Ectodermal cell (in vitro differentiated cells): ENCODE results near the gene TSPAN17.

Source experiments
- H3K27ac ChIP-seq: 2 replicates; pipeline ENCODE4 v1.7.0; 2013; ENCODE audit warnings: mild to moderate bottlenecking, low read depth, low read length; ENCODE audit not compliant: insufficient read depth, poor library complexity, severe bottlenecking
- H3K27me3 ChIP-seq: 2 replicates; pipeline ENCODE4 v1.7.0; 2013; ENCODE audit warnings: mild to moderate bottlenecking, low read length; ENCODE audit not compliant: insufficient read depth, control insufficient read depth, poor library complexity, severe bottlenecking
- H3K36me3 ChIP-seq: one replicate; pipeline ENCODE4 v1.7.0; 2013; ENCODE audit warnings: low read length; ENCODE audit not compliant: control insufficient read depth, insufficient read depth
- H3K4me1 ChIP-seq: one replicate; pipeline ENCODE4 v1.7.0; 2013; ENCODE audit warnings: low read length; ENCODE audit not compliant: control insufficient read depth, insufficient read depth
- H3K4me3 ChIP-seq: 2 replicates; pipeline ENCODE4 v1.7.0; 2013; ENCODE audit warnings: low read depth, low read length, control low read depth; ENCODE audit not compliant: insufficient read depth
- H3K9me3 ChIP-seq: 2 replicates; pipeline ENCODE4 v1.7.0; 2013; ENCODE audit warnings: mild to moderate bottlenecking, low read length, moderate library complexity; ENCODE audit not compliant: control insufficient read depth
- WGBS, 2 experiments: methylation state at CpG; one replicate each; pipeline ENCODE4 v1.1.7; 2013; ENCODE audit warnings: missing lambda C conversion rate in 2 of 2; 5-methylcytosine and 5-hydroxymethylcytosine counted together

Gene TSPAN17

GRCh38 chr5:176679365-176680225 lies 32.3 kb downstream of the TSPAN17 start:
- Histone ChIP-seq H3K36me3 (no peaks in the 10 kb centered on the region), H3K27ac (no peak overlapping the region), H3K4me3 (no peak overlapping the region), H3K4me1 (no peaks in the 10 kb centered on the region), H3K27me3 (no peaks in the 10 kb centered on the region), H3K9me3 (no peaks in the 10 kb centered on the region)
- 89 to 91% methylated on average over 31 of the region's 31 CpGs for WGBS, 2 experiments

- 86 to 87% methylated on average over 33 of the region's 33 CpGs for WGBS, 2 experiments
- Histone ChIP-seq H3K27ac (no peak overlapping the region), H3K27me3 (no peaks in the 10 kb centered on the region), H3K4me1 (no peaks in the 10 kb centered on the region), H3K36me3 (no peaks in the 10 kb centered on the region), H3K4me3 (no peak overlapping the region), H3K9me3 (no peaks in the 10 kb centered on the region)
Measured at GRCh38 chr5:176680226-176680563, 32.9 kb downstream of the TSPAN17 start.

GRCh38 chr5:176682016-176682531 lies 34.8 kb downstream of the TSPAN17 start:
- H3K27me3 ChIP-seq = no peaks in the 10 kb centered on the region
- no peaks in the 10 kb centered on the region for H3K9me3 ChIP-seq
- no peaks in the 10 kb centered on the region for H3K4me1 ChIP-seq
- no peak overlapping the region for H3K27ac ChIP-seq
- WGBS, 2 experiments = 94% methylated on average over 5 to 6 of the region's 6 CpGs
- H3K4me3 ChIP-seq = no peak overlapping the region
- H3K36me3 ChIP-seq = no peaks in the 10 kb centered on the region

- Histone ChIP-seq H3K4me1 (no peaks in the 10 kb centered on the region), H3K27ac (no peak overlapping the region), H3K27me3 (no peaks in the 10 kb centered on the region), H3K4me3 (no peak overlapping the region), H3K9me3 (no peaks in the 10 kb centered on the region), H3K36me3 (no peaks in the 10 kb centered on the region)
Measured at GRCh38 chr5:176685010-176685409, 37.7 kb downstream of the TSPAN17 start.

- no peaks in the 10 kb centered on the region for H3K9me3 ChIP-seq
- no peak overlapping the region for H3K27ac ChIP-seq
- 90 to 91% methylated on average over 10 of the region's 10 CpGs for WGBS, 2 experiments
- H3K27me3 ChIP-seq = no peaks in the 10 kb centered on the region
- no peaks in the 10 kb centered on the region for H3K4me1 ChIP-seq
- no peaks in the 10 kb centered on the region for H3K36me3 ChIP-seq
- no peak overlapping the region for H3K4me3 ChIP-seq
Measured at GRCh38 chr5:176687247-176687646, 40.0 kb downstream of the TSPAN17 start.

GRCh38 chr5:176687881-176688280 lies 40.6 kb downstream of the TSPAN17 start:
- no peak overlapping the region for H3K4me3 ChIP-seq
- no peaks in the 10 kb centered on the region for H3K36me3 ChIP-seq
- no peak overlapping the region for H3K27ac ChIP-seq
- H3K9me3 ChIP-seq = no peaks in the 10 kb centered on the region
- 82 to 85% methylated on average over 5 of the region's 5 CpGs for WGBS, 2 experiments
- no peaks in the 10 kb centered on the region for H3K27me3 ChIP-seq
- H3K4me1 ChIP-seq = no peaks in the 10 kb centered on the region

GRCh38 chr5:176690911-176691310 lies 43.6 kb downstream of the TSPAN17 start:
- H3K9me3 ChIP-seq = no peaks in the 10 kb centered on the region
- no peaks in the 10 kb centered on the region for H3K27me3 ChIP-seq
- H3K27ac ChIP-seq = no peak overlapping the region
- H3K4me1 ChIP-seq = no peaks in the 10 kb centered on the region
- H3K36me3 ChIP-seq = no peaks in the 10 kb centered on the region
- H3K4me3 ChIP-seq = no peak overlapping the region
- 93 to 94% methylated on average over 7 of the region's 7 CpGs for WGBS, 2 experiments

GRCh38 chr5:176691524-176691923 lies 44.2 kb downstream of the TSPAN17 start:
- Histone ChIP-seq H3K4me1 (no peaks in the 10 kb centered on the region), H3K27ac (no peak overlapping the region), H3K36me3 (no peaks in the 10 kb centered on the region), H3K9me3 (no peaks in the 10 kb centered on the region), H3K4me3 (no peak overlapping the region), H3K27me3 (no peaks in the 10 kb centered on the region)
- WGBS, 2 experiments = 90 to 91% methylated on average over 1 of the region's 1 CpG

- Histone ChIP-seq H3K27me3 (no peaks in the 10 kb centered on the region), H3K4me3 (no peak overlapping the region), H3K36me3 (no peaks in the 10 kb centered on the region), H3K27ac (no peak overlapping the region), H3K9me3 (no peaks in the 10 kb centered on the region), H3K4me1 (peaks cover 8% of the 10 kb centered on the region)
- WGBS, 2 experiments = 86 to 90% methylated on average over 5 of the region's 5 CpGs
Measured at GRCh38 chr5:176692326-176692725, 45.0 kb downstream of the TSPAN17 start.

- Histone ChIP-seq H3K27me3 (no peaks in the 10 kb centered on the region), H3K9me3 (no peaks in the 10 kb centered on the region), H3K36me3 (no peaks in the 10 kb centered on the region), H3K4me3 (no peak overlapping the region), H3K27ac (no peak overlapping the region), H3K4me1 (peaks cover 12% of the 10 kb centered on the region)
- 68% methylated on average over 13 of the region's 13 CpGs for WGBS, 2 experiments
Measured at GRCh38 chr5:176692839-176693476, 45.7 kb downstream of the TSPAN17 start.
